Endothelial cell (in vitro differentiated cells): Measurements from ENCODE around the gene COX6B1. TPM values are rescaled to one million over a fixed set of nuclear protein-coding genes. Genes with fewer than 3 reads are reported as not detected.

Experiments
- DNase-seq: peaks from one replicate; pipeline ENCODE4 v3.0.0; 2021; ENCODE audit warnings: low spot score
- H3K27ac Mint-ChIP-seq: one replicate; pipeline ENCODE4 v1.8.0; 2021; ENCODE audit warnings: mixed read lengths, inconsistent platforms; ENCODE audit not compliant: unreplicated experiment
- H3K27me3 Mint-ChIP-seq: one replicate; pipeline ENCODE4 v1.8.0; 2021; ENCODE audit warnings: mild to moderate bottlenecking, moderate library complexity, mixed read lengths, inconsistent platforms; ENCODE audit not compliant: unreplicated experiment
- H3K36me3 Mint-ChIP-seq: one replicate; pipeline ENCODE4 v1.8.0; 2021; ENCODE audit warnings: mild to moderate bottlenecking, low read depth, mixed read lengths, inconsistent platforms; ENCODE audit not compliant: unreplicated experiment
- H3K4me1 Mint-ChIP-seq: one replicate; pipeline ENCODE4 v1.8.0; 2021; ENCODE audit warnings: mild to moderate bottlenecking, mixed read lengths, inconsistent platforms; ENCODE audit not compliant: unreplicated experiment
- H3K4me3 Mint-ChIP-seq: one replicate; pipeline ENCODE4 v1.8.0; 2021; ENCODE audit warnings: mild to moderate bottlenecking, mixed read lengths, inconsistent platforms; ENCODE audit not compliant: unreplicated experiment
- H3K9me3 Mint-ChIP-seq: one replicate; pipeline ENCODE4 v1.8.0; 2021; ENCODE audit warnings: mixed read lengths, inconsistent platforms; ENCODE audit not compliant: unreplicated experiment
- total RNA-seq: library from RNA; stranded (reverse); fragmentation: NEBNext Ultra II Directional; extraction: Animal tissue kit (Norgen Biotek cat#: 25700); gene quantifications from one replicate; pipeline ENCODE4 v1.2.1, GENCODE V29; 2021; ENCODE audit not compliant: unreplicated experiment
- TF ChIP-seq, protein P1 (sequence below): fragments of 200-600 bp; sonication (generic); IDR thresholded peaks from one replicate; pipeline ENCODE4 v1.5.0; 2021; ENCODE audit warnings: antibody characterized with exemption; ENCODE audit not compliant: unreplicated experiment

COX6B1 gene
- total RNA-seq, 1 donor from 2014 or later = 428 TPM

GRCh38 chr19:35692010-35692409 is 43.9 kb downstream of the COX6B1 start:
- no peak overlapping the region for H3K27ac Mint-ChIP-seq
- no peaks in the 10 kb centered on the region for H3K4me1 Mint-ChIP-seq
- H3K27me3 Mint-ChIP-seq = peaks cover 2% of the 10 kb centered on the region
- DNase-seq = no peak
- TF ChIP-seq, protein P1, sequence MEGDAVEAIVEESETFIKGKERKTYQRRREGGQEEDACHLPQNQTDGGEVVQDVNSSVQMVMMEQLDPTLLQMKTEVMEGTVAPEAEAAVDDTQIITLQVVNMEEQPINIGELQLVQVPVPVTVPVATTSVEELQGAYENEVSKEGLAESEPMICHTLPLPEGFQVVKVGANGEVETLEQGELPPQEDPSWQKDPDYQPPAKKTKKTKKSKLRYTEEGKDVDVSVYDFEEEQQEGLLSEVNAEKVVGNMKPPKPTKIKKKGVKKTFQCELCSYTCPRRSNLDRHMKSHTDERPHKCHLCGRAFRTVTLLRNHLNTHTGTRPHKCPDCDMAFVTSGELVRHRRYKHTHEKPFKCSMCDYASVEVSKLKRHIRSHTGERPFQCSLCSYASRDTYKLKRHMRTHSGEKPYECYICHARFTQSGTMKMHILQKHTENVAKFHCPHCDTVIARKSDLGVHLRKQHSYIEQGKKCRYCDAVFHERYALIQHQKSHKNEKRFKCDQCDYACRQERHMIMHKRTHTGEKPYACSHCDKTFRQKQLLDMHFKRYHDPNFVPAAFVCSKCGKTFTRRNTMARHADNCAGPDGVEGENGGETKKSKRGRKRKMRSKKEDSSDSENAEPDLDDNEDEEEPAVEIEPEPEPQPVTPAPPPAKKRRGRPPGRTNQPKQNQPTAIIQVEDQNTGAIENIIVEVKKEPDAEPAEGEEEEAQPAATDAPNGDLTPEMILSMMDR = no peak
- no peak overlapping the region for H3K4me3 Mint-ChIP-seq
- no peaks in the 10 kb centered on the region for H3K36me3 Mint-ChIP-seq
- no peaks in the 10 kb centered on the region for H3K9me3 Mint-ChIP-seq

DNA sequence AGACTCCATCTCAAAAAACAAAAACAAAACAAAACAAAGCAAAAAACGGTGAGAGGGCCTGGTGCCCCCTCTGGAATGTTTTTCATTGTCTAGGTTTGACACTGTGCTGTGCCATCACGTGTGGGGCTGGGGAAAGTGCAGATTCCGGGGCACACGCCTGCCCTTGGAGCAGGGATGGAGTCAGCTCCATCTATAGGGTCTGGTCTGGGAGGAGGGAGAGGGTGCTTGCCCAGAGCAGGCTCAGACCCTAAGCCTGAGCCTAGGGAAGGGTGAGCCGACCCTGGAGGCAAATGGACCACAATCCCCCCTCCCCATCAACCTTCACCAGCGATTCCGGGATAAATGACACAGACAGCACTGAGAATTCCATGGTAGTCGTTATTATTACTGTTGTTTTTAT is 45.3 kb downstream of the COX6B1 start:
- no peaks in the 10 kb centered on the region for H3K9me3 Mint-ChIP-seq
- TF ChIP-seq, protein P1 = no peak
- no peaks in the 10 kb centered on the region for H3K4me1 Mint-ChIP-seq
- peaks cover 2% of the 10 kb centered on the region for H3K27me3 Mint-ChIP-seq
- no peaks in the 10 kb centered on the region for H3K36me3 Mint-ChIP-seq
- H3K27ac Mint-ChIP-seq = no peak overlapping the region
- DNase-seq = no peak
- no peak overlapping the region for H3K4me3 Mint-ChIP-seq

GRCh38 chr19:35693835-35694599 is 45.9 kb downstream of the COX6B1 start:
- DNase-seq = peak; percentile 86
- Mint-ChIP-seq H3K36me3 (no peaks in the 10 kb centered on the region), H3K27me3 (peaks cover 1% of the 10 kb centered on the region), H3K4me1 (no peaks in the 10 kb centered on the region), H3K9me3 (no peaks in the 10 kb centered on the region), H3K27ac (no peak overlapping the region), H3K4me3 (no peak overlapping the region)
- TF ChIP-seq, protein P1 = peak; percentile 77

- Mint-ChIP-seq H3K4me3 (no peak overlapping the region), H3K36me3 (no peaks in the 10 kb centered on the region), H3K9me3 (no peaks in the 10 kb centered on the region), H3K27ac (no peak overlapping the region), H3K27me3 (peaks cover 1% of the 10 kb centered on the region), H3K4me1 (no peaks in the 10 kb centered on the region)
- no peak for DNase-seq
- TF ChIP-seq, protein P1 = no peak
Measured at GRCh38 chr19:35695895-35696422, 47.8 kb downstream of the COX6B1 start.

DNA sequence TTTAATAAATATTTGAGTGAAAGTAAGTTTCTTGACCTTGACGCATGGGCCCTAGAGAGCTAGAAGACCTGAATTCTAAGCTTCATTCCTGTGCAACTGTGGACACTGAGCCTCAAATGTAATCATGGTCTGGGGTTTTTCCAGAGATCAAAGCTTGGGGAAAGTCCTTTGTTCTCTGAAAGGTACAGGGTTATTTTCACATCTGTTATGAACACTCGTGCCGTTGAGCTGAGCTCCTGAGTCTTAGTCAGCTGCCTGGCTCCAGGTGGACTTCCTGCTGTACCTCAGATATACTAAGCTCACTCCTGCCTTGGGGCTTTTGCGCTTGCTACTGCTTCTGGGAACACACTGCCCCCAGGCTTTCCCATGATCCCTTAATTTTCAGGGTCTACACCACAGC is 48.7 kb downstream of the COX6B1 start:
- TF ChIP-seq, protein P1 = no peak
- Mint-ChIP-seq H3K27me3 (peaks cover 1% of the 10 kb centered on the region), H3K9me3 (no peaks in the 10 kb centered on the region), H3K4me3 (no peak overlapping the region), H3K4me1 (no peaks in the 10 kb centered on the region), H3K27ac (no peak overlapping the region), H3K36me3 (no peaks in the 10 kb centered on the region)
- no peak for DNase-seq
